Hindlimb muscle (tissue), 1 donor: ENCODE measurements around the gene FBLN1. TPM values are rescaled to one million over a fixed set of nuclear protein-coding genes. Genes with fewer than 3 reads are reported as not detected.
"Not testable (repeated sequence)": the region's sequence is repeated elsewhere in the genome, so short reads cannot be mapped to it uniquely, and the experiment has no call there.

ENCODE experiments used
- DNase-seq: peaks from one replicate; pipeline ENCODE4 v3.0.0-alpha.2; 2013
- polyA plus RNA-seq: library from polyadenylated mRNA; unstranded; fragments of 120-200 nt; gene quantifications from one replicate; pipeline ENCODE4 v1.2.1, GENCODE V29; 2013; ENCODE audit not compliant: insufficient read length

The FBLN1 gene
- polyA plus RNA-seq, 1 donor, result 134 TPM

DNA sequence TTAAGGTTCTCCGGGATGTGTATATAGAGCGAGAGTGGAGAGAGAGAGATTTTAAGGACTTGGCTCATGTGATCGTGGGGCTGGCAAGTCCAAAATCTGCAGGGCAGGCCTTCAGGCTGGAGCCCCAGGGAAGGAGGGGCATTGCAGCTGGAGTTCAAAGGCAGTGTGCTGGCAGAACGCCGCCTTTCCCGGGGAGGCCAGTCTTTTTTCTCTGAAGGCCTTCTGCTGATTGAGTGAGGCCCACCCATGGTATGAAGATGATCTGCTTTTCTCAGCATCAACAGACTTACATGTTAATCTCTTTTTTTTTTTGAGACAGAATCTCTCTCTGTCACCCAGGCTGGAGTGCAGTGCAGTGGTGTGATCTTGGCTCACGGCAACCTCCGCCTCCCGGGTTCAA lies 25.4 kb downstream of the FBLN1 start:
- no peak for DNase-seq

DNA sequence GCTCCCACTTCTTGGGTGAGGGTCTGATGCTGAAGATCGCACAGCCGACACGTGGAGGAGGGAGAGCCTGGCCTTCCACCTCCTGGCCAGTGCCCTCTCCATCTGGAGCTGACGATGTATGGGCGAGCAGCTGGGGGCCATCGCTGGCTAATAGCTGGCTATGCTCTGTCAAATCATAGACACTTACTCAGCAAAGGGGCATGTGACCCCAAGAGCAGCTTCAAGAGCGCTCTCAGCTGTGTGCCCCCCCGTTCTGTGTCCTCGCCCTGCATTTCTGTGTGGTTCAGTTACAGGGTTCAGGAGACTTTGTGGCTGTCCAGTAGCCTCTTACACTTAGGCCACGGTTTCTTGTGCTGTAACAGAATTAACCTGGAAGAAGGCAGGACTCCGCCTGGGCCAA lies 26.4 kb downstream of the FBLN1 start:
- DNase-seq, result no peak

DNA sequence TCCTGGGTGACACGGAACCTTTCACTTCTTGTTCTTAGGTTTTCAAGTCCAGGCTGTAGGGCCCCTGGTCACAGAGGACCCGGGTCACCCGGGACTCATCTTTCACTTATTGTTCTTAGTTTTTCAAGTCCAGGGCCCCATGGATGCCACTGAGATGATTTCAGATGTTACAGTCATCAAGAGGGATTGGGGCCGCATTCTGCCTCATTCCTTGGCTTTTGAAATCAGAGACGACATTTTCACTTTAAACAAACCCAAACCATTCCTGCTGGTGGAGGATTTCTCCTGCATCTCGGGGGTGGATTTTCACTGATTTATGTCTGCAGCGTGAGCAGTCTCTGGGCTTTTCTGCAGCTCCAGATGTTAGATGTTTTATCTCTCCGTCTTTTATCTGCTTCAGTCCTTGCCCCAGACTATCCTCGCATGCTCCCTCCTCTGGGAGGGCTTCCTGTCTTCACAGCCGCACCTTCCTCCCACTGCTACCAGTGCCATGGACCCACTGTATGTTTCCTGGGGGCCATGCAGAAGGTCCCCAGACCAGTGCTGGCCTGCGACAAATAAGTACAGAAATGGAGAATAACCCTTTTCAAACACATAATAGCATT lies 27.4 kb downstream of the FBLN1 start:
- no peak for DNase-seq

DNA sequence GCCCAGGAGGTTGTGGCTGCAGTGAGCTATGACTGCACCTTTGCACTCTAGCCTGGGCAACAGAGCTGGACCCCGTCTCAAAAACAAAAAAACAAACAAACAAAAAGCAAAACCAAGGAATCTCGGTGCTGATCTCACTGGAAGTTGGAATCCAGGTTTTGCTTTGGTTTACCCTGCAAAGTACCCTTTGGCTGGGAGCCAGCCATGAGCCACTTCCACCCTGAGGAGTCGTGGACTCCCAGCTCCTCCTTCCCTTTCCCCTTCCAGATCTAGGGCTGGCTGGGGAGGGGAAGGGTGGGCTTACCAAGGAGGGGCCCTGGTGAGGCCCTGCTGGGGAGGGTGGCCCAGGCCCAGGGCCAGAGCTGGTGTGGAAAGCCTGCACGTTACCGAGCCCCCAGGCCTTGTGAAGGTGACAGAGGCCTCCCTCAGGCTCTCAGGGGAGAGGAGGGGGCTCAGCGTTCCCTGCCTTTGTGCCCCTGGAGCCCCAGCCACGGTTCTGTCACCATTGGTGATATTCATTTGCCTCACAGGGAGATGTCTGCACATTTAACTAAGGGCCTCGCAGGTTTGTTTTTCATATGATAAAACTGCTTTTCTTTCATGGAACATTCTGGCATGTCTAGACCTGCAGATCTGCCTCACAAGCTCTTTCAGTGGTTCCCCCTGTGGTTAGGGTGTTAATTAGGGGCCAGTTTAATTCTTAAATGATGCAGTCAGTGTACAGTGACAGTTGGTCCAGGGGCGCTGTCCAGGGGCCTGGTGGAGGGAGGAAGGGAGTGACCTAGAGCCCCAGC lies 29.0 kb downstream of the FBLN1 start:
- no peak for DNase-seq

DNA sequence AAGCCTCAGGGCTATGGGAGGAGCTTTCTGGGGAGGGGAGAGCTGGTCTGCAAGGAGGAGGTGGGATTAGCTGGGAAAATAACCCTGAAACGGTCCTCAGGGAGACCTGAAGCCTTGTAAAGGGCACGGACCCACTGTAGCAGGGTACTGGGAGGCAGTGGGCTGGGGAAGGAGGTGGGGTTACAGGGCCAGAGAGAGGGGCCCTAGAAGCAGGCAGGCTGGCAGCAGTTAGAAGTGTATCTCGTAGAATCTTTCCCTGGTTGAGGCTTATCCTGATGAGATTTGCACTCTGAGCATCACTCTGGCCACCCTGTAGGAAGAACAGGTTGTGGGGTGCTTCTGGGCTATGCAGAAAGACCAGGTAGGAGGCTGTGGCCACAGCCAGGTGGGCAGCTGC lies 29.6 kb downstream of the FBLN1 start:
- DNase-seq, result no peak

DNA sequence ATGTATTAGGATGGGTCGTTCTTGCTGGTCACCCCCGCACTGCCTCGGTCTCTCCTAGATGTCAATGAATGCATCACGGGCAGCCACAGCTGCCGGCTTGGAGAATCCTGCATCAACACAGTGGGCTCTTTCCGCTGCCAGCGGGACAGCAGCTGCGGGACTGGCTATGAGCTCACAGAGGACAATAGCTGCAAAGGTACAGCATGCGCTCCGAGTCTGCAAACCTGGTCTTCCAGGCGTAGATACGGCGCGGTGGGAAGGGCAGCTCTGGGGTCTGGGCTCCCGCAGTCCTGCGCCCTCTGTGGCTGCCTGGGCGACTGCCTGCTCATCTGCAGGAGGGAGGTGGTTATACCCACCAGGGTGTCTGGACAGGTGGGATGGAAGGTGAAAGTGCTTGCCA lies 31.0 kb downstream of the FBLN1 start:
- DNase-seq, result no peak

DNA sequence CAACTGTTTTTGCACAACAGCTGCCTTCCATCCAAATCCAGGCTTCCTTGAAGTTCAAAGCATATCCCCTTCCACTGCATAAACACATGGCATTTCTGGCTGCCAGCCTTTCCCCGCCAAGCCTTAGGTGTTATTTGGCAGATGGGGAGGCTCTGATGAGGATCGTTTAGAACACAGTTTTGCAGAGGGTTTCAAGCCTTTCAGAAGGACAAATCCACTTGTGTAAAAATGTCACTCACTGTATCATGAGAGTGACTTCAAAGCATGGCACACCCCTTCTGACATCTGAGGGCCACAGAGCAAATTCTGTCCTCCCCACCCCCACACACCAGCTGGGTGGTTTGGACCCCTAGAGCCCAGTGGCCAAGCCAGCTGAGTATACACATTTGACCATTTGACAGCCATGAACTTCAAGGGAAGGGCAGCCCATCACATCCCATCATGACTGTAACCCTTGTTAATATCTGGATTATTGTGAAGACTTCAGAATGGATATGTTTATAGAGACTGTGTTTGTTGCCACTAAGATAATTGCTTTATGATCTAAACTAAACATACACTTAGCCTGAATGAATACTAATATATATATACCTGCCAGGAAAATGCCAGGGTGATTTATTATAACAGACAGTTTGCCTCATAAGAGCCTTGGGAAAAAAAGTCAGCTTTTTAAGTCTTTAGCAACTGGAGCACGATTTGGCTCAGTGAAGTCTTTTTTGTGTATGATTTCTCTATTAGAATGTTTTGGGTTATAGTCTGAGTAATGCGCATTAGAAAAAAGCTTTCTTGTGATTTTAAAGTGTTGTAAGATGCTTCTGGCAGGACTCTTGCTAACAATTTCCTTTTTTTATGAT lies 31.9 kb downstream of the FBLN1 start:
- DNase-seq, result no peak

DNA sequence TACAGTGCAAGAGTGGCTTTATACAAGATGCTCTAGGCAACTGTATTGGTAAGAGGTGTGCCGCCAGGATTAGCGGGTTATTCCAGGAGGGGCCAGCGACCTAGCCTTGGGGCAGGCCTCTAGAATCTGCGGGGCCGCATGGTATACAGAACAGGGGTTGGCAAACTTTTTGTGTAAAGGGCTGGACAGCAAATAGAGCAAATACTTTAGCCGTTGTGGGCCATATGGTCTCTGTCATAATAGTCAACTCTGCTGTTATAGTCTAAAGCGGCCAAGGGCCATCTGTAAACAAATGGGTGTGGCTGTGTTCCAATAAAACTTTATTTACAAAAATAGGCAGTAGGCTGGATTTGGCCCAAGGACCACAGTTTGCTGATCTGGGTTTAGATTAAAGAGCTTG lies 32.6 kb downstream of the FBLN1 start:
- DNase-seq, result no peak

DNA sequence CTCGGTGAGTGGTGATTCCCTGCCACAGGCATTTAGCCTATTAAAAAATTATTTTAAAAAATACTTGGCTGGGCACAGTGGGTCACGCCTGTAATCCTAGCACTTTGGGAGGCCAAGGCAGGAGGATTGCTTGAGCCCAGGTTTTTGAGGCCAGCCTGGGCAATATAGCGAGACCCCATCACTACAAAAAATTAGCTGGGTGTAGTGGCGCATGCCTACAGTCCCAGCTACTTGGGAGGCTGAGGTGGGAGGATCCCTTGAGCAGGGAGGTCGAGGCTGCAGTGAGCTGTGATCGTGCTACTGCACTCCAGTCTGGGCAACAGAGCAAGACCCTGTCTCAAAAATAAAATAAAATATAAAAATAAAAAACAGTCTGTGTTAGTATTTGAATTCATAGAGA lies 33.2 kb downstream of the FBLN1 start:
- DNase-seq, result not testable (repeated sequence)

DNA sequence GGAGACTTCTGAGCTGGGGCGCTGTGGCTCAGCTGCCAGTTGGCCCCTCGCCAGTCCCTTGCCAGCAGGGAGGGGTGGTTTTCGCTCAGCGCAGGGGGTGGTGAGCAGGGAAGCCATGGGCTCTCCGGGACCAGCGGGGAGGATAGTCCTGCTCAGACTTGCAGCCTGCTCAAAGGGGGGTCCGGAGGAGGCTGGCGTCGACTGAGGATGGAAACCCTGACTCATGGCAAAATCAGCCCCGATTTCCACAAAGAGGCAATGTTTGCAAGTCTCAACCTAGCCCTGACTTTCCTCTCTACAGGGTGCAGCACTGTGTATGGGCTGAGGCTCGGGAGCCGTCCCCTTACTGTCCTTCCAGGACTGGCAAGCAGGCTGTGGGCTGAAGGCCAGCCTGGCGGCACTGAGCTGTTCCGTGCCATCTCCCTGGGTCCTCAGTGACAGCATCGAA lies 35.1 kb downstream of the FBLN1 start:
- DNase-seq, result no peak

DNA sequence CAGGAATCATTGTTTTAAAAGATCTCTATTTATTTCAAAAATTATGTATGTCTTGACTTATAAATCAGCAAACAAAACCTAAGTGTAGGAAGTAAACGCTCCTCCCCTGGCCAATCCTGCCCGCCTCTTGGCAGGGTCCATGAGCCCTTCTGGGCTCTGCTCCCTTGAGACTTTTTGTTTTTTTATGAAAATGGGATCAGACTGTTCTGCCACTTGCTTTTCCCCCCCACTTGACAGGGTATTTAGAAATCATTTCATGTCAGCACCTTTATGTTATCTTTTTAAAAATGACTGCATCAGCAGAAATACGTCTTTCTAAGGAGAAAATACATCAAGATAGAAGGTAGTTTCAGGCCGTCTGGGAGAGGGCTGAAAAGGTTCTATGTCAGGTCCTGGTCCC lies 35.6 kb downstream of the FBLN1 start:
- DNase-seq, result no peak

DNA sequence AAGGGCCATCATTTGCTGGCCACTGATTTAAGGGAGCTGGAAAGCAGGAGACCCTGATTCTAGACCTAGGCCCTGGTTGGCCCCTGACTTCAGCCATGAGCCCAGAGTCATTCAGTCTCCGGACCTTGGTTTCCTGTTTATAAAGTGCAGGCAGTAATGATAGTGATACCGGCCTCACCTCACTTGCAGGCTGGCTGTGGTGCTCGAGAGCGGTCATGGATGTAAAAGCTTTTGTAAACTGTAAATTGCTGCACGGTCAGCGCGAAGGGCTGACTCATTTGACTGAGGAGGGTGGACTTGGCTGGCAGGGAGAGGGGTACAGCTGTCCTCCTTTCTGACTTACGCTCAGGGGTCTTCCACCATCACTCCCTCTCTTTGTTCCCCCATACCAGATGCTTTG lies 37.4 kb downstream of the FBLN1 start:
- no peak for DNase-seq

DNA sequence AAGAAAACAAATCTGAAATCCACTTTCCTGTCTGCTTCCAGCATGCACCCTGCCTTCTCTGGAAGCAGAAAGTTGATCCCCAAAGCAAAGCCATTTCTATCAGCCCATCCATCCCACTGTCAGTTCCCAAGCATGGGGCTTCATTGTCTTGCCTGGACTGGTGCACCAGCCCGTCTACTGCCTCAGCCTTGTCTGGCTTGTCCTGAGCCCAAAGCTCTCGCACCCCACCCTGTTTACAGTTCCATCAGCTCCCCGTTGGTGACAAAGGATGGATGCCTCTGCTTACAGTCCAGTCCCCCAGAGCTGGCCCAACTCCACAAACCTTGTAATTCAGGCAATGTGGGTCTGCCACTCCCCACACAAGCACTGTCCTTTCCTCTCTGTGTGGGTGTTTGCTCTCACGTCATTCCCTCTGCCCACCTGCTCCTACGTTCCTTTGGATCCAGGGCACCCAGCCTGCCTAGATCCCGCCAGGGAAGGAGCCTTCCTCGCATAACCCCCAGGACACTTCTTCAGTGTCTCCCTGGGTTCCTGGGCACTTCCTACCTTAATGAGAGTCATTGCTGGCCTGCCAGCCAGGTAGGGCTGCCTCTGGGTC lies 38.8 kb downstream of the FBLN1 start:
- no peak for DNase-seq

DNA sequence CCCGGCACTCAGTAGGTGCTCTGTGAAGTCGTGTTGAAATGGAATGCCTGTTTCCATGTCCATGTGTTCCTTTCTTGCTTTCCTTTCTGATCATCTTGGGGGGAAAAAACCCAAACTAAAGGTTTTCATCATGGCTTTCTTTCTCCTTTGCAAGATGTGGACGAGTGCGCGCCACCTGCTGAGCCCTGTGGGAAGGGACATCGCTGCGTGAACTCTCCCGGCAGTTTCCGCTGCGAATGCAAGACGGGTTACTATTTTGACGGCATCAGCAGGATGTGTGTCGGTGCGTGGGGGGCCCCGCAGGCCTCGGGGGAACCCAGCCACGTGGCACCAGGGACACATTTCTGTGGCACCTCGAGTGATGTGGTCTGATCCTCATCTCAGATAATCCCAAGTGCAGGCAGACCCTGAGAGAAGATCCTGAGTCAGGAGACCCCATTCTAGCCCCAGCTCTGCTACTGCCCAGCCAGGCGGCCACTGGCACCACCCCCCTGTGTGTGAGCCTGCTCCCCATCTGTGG lies 39.4 kb downstream of the FBLN1 start:
- DNase-seq, result no peak

DNA sequence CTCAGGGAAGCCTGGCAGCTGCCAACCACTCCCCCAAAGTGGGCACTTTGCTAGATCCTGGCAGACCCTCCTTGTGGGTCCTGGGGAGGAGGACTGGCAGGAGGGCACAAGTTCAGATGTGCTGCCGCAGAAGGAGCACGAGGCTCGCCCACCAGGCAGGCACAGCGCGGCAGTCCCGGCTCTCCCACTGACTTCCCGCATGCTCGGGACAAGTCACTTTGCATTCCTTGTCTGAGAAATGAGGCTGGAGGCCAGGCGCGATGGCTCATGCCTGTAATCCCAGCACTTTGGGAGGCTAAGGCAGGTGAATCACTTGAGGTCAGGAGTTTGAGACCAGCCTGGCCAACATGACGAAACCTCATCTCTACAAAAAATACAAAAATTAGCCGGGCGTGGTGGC lies 40.1 kb downstream of the FBLN1 start:
- not testable (repeated sequence) for DNase-seq

DNA sequence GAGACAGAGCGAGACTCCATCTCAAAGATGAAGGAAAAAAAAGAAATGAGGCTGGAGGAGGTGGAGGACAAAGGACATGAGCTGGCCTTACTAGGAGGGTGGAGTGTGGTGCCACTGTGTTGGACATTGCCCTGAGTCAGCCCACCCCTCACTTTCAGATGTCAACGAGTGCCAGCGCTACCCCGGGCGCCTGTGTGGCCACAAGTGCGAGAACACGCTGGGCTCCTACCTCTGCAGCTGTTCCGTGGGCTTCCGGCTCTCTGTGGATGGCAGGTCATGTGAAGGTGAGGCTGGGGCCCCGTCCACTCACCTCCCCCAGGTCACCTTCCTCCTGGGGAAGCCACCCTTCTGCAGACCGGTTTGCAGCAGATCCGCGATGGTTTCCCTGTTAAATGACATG lies 40.6 kb downstream of the FBLN1 start:
- no peak for DNase-seq

DNA sequence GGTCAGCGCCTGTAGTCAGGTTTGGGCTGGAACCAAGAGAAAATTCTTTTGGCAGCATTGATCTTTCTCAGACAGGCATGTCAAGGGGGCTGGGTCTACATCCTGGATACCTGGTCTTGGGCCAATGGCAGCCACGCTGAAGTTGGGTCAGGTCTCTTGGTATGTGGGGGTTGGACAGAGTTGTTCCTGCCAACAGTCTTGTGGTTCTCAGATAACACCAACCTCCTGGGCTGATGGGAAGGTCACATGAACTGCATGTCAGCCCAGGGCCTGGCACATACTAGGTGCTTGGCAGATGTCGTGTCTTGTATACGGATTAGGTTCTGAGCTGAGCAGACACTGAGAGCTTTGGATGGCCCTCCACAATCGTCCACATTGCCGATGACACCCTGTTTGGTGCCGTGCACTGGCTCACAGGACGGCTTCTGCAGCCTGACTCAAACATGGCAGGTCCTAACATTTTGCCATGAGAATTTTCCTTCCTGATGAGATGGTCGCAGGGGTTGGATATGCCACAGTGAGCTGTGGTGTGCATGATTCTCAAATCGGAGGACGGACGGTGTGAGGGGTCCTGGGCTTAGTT lies 42.0 kb downstream of the FBLN1 start:
- DNase-seq, result no peak

DNA sequence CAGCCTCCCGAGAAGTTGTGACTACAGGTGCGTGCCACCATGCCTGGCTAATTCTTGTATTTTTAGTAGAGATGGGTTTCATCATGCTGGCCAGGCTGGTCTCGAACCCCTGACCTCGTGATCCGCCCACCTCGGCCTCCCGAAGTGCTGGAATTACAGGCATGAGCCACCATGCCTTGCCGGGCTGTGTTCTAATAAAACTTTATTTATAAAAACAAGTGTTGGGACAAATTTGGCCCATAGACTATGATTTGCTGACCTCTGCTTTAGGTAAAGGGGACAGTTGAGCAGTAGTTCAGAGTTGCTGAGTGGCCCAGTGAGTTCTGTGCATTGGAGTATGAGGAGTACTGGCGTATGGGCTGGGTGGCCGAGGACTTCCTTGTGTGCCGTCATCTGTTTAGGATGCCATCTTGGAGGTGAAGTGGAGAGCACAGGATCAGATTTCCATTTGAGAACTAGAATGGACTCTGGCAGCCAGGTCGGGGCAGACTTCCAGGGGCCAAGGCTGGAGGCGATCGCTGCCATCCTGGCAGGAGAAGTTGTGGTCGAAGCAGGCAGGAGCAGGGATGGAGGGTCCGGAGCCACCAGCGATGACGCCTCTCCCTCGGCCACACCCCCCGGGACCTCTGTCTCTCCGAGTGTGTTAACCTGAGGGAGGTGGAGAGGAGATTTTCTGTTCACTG lies 43.8 kb downstream of the FBLN1 start:
- no peak for DNase-seq

DNA sequence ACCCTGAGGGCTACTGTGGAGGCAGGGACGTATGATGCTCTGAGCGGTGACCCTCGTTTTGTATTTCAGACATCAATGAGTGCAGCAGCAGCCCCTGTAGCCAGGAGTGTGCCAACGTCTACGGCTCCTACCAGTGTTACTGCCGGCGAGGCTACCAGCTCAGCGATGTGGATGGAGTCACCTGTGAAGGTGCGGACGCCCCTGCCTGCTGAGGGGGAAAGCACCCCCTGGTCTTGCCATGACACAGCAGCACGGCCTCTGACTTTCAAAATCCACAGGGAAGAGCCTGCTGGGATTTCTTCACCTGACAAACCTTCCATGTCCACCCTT lies 44.3 kb downstream of the FBLN1 start:
- no peak for DNase-seq

DNA sequence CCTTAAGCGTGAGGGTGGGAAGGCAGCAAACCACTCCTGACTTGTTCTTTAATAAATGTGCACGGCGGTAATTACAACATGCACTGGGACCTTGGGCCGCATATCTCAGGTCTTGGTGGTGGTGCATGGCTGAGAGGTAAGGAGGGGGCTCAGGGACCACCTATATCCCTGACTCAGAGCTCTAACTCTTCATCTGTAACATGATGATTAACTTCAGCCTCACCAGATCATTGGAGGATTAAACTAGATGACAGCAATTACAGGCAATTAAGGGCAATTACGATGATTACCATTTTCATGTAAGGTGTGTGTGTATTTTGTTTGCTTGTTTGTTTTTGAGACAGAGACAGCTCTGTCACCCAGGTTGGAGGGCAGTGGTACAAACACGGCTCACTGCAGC lies 45.0 kb downstream of the FBLN1 start:
- no peak for DNase-seq

DNA sequence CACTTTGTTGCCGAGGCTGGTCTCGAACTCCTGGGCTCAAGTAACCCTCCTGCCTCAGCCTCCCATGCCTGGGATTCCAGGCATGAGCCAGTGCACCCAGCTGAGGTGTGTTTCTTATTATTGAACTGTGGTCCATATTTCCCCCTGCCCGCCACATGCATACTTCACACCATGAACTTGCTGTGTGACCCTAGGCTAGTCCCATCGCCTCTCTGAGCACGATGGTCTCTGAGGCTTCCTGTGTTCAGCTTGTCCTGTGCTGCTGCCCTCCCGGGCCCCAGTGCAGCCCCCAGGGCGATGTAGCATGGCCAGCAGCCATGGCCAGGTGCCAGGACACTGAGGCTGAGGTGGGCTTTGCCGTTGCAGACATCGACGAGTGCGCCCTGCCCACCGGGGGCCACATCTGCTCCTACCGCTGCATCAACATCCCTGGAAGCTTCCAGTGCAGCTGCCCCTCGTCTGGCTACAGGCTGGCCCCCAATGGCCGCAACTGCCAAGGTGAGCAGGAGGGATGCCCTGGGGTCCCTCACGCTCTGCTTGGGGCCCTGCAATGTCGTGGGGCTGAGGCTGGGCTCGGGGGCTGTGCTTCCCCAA lies 45.7 kb downstream of the FBLN1 start:
- DNase-seq, result no peak
